ENCODE measurements around the gene CNIH1.

The CNIH1 gene

GRCh38 chr14:54440873-54441868, at the start of gene CNIH1:
CNIH1 (minus strand) TSS chr14:54441374; CDS start chr14:54441327, 47 bp downstream.
- Histone ChIP-seq H3K9ac (ENCODE audit: low read depth in 1 of 2, low read length in 2 of 2) (peak within 1 kb of the TSS; percentile 86 to 87), H3K4me1 (ENCODE audit: control insufficient read depth in 2 of 2, insufficient read depth in 2 of 2, low read length in 2 of 2) (peaks cover 10 to 15% of the 10 kb centered on the region in 2 donors)

GRCh38 chr14:54490445-54491175, 49.4 kb upstream of the CNIH1 start:
- Histone ChIP-seq H3K9ac (ENCODE audit: low read depth in 1 of 2, low read length in 2 of 2) (no peak overlapping the region), H3K36me3 (ENCODE audit: control insufficient read depth in 2 of 2, insufficient read depth in 2 of 2, low read length in 2 of 2) (peaks cover 0 to 2% of the 10 kb centered on the region in 2 donors), H3K4me3 (ENCODE audit: low read length in 2 of 2) (no peak overlapping the region), H3K4me1 (ENCODE audit: control insufficient read depth in 2 of 2, insufficient read depth in 2 of 2, low read length in 2 of 2) (peaks cover 7 to 16% of the 10 kb centered on the region in 2 donors), H3K27ac (ENCODE audit: low read depth in 2 of 2, low read length in 2 of 2) (no peak overlapping the region), H3K9me3 (ENCODE audit: control insufficient read depth in 2 of 2, low read length in 2 of 2) (no peaks in the 10 kb centered on the region), H3K27me3 (ENCODE audit: control insufficient read depth in 2 of 2, insufficient read depth in 2 of 2, low read length in 2 of 2) (no peaks in the 10 kb centered on the region)

More at GRCh38 chr14:54440873-54441868, at the start of gene CNIH1:
- Histone ChIP-seq H3K4me3 (ENCODE audit: low read length in 2 of 2) (peak within 1 kb of the TSS; percentile 74 to 91), H3K27me3 (ENCODE audit: control insufficient read depth in 2 of 2, insufficient read depth in 2 of 2, low read length in 2 of 2) (no peaks in the 10 kb centered on the region), H3K27ac (ENCODE audit: low read depth in 2 of 2, low read length in 2 of 2) (peak within 1 kb of the TSS; percentile 92 to 93), H3K9me3 (ENCODE audit: control insufficient read depth in 2 of 2, low read length in 2 of 2) (no peaks in the 10 kb centered on the region), H3K36me3 (ENCODE audit: control insufficient read depth in 2 of 2, insufficient read depth in 2 of 2, low read length in 2 of 2) (no peaks in the 10 kb centered on the region)

- Histone ChIP-seq H3K27me3 (ENCODE audit: control insufficient read depth in 2 of 2, insufficient read depth in 2 of 2, low read length in 2 of 2) (no peaks in the 10 kb centered on the region), H3K9ac (ENCODE audit: low read depth in 1 of 2, low read length in 2 of 2) (peak overlapping the region in 1 of 2 donors; percentile 84), H3K27ac (ENCODE audit: low read depth in 2 of 2, low read length in 2 of 2) (peak overlapping the region in 1 of 2 donors; percentile 83), H3K4me1 (ENCODE audit: control insufficient read depth in 2 of 2, insufficient read depth in 2 of 2, low read length in 2 of 2) (peaks cover 8 to 16% of the 10 kb centered on the region in 2 donors), H3K4me3 (ENCODE audit: low read length in 2 of 2) (peak overlapping the region; percentile 86 to 98), H3K9me3 (ENCODE audit: control insufficient read depth in 2 of 2, low read length in 2 of 2) (no peaks in the 10 kb centered on the region), H3K36me3 (ENCODE audit: control insufficient read depth in 2 of 2, insufficient read depth in 2 of 2, low read length in 2 of 2) (peaks cover 0 to 2% of the 10 kb centered on the region in 2 donors)
Observed at GRCh38 chr14:54489731-54490444, 48.7 kb upstream of the CNIH1 start.

GRCh38 chr14:54489318-54489683, 48.1 kb upstream of the CNIH1 start:
- peak overlapping the region; percentile 84 to 96 for H3K9ac ChIP-seq (ENCODE audit: low read depth in 1 of 2, low read length in 2 of 2)
- no peaks in the 10 kb centered on the region for H3K9me3 ChIP-seq (ENCODE audit: control insufficient read depth in 2 of 2, low read length in 2 of 2)
- no peaks in the 10 kb centered on the region for H3K27me3 ChIP-seq (ENCODE audit: control insufficient read depth in 2 of 2, insufficient read depth in 2 of 2, low read length in 2 of 2)
- H3K27ac ChIP-seq (ENCODE audit: low read depth in 2 of 2, low read length in 2 of 2) = peak overlapping the region; percentile 83 to 97
- peaks cover 8 to 22% of the 10 kb centered on the region in 2 donors for H3K4me1 ChIP-seq (ENCODE audit: control insufficient read depth in 2 of 2, insufficient read depth in 2 of 2, low read length in 2 of 2)
- peak overlapping the region; percentile 86 to 98 for H3K4me3 ChIP-seq (ENCODE audit: low read length in 2 of 2)
- H3K36me3 ChIP-seq (ENCODE audit: control insufficient read depth in 2 of 2, insufficient read depth in 2 of 2, low read length in 2 of 2) = peaks cover 0 to 2% of the 10 kb centered on the region in 2 donors

DNA sequence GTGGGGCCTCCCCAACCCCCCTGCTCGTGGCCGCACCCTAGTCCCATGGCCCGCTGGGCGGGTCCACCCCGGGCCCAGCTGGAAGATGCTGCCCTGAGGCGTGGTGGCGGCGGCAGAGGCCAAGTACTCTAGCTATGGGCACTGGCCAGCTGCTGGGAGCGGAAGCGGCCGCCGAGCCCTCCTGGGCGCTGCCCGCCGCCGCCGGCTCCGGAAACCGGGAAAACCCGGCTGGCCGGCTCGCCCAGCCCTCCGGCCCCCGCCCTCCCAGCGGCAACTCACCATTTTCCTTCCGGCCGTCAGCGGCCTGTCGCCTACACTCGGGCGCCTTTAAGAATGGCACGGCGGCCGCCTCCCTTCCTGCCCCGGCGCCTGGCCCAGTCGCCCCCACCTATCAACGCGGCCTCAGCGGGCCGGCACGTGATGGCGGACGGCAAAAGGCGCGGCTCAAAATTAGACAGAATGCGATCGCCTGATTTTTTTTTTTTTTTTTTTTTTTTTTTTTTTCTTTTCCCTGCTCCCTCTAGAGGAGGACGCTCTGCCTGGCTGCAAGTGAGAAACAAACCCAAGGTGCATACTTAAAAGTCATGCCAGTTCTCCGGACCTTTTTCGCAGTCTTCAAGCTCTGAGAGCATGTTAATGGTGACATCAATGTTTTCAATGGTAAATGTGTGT, 47.6 kb upstream of the CNIH1 start, which contains the start of gene GMFB:
Gene GMFB, minus strand, starts transcription at position 335 of the 672 bp plus-strand sequence. Its CDS starts 53 bp downstream, at position 282.
- peaks cover 0 to 2% of the 10 kb centered on the region in 2 donors for H3K36me3 ChIP-seq (ENCODE audit: control insufficient read depth in 2 of 2, insufficient read depth in 2 of 2, low read length in 2 of 2)
- peak within 1 kb of the TSS; percentile 96 to 97 for H3K27ac ChIP-seq (ENCODE audit: low read depth in 2 of 2, low read length in 2 of 2)
- H3K27me3 ChIP-seq (ENCODE audit: control insufficient read depth in 2 of 2, insufficient read depth in 2 of 2, low read length in 2 of 2) = no peaks in the 10 kb centered on the region
- peak within 1 kb of the TSS; percentile 96 for H3K9ac ChIP-seq (ENCODE audit: low read depth in 1 of 2, low read length in 2 of 2)
- peak within 1 kb of the TSS; percentile 94 to 98 for H3K4me3 ChIP-seq (ENCODE audit: low read length in 2 of 2)
- no peaks in the 10 kb centered on the region for H3K9me3 ChIP-seq (ENCODE audit: control insufficient read depth in 2 of 2, low read length in 2 of 2)
- H3K4me1 ChIP-seq (ENCODE audit: control insufficient read depth in 2 of 2, insufficient read depth in 2 of 2, low read length in 2 of 2) = peaks cover 8 to 22% of the 10 kb centered on the region in 2 donors

DNA sequence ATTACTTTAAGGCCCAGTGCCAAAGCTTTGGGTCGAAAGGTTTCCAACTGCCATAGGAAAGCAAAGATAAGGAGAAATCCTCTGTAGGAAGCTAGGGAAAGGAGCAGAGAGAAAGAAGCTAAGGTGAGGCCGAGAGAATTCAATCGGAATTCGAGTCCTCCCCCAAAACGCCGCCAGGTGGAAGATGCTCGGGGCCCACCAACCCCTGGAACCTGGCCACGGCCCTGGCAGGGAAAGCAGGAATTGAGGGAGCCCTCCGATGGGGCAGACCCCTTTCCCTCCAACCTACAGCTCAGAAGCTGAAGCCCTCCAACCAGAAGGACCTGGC, 47.1 kb upstream of the CNIH1 start:
- Histone ChIP-seq H3K4me3 (ENCODE audit: low read length in 2 of 2) (peak overlapping the region; percentile 94 to 98), H3K9ac (ENCODE audit: low read depth in 1 of 2, low read length in 2 of 2) (peak overlapping the region; percentile 96), H3K36me3 (ENCODE audit: control insufficient read depth in 2 of 2, insufficient read depth in 2 of 2, low read length in 2 of 2) (peaks cover 1 to 2% of the 10 kb centered on the region in 2 donors), H3K9me3 (ENCODE audit: control insufficient read depth in 2 of 2, low read length in 2 of 2) (no peaks in the 10 kb centered on the region), H3K27ac (ENCODE audit: low read depth in 2 of 2, low read length in 2 of 2) (peak overlapping the region; percentile 96 to 97), H3K27me3 (ENCODE audit: control insufficient read depth in 2 of 2, insufficient read depth in 2 of 2, low read length in 2 of 2) (no peaks in the 10 kb centered on the region), H3K4me1 (ENCODE audit: control insufficient read depth in 2 of 2, insufficient read depth in 2 of 2, low read length in 2 of 2) (peaks cover 8 to 27% of the 10 kb centered on the region in 2 donors)

DNA sequence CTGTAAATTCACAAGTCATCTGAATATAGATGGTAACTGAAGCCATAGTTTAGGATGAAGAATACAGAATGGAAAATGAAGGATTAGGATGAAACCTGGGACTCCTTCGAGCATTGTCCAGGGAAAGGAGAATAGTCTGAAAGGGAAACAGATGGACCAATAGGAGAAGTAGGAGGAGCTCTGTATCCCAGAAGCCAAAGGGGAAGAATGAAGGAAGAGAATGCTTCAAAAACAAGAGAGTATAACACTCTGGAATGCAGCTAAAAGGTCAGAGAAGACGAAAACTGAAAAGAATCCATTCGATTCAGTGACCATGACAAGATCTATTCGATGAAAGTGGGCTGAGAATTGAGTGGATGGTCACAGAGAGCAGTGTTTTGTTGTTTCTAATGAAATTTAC, 46.6 kb upstream of the CNIH1 start:
- H3K9ac ChIP-seq (ENCODE audit: low read depth in 1 of 2, low read length in 2 of 2) = peak overlapping the region; percentile 96
- H3K9me3 ChIP-seq (ENCODE audit: control insufficient read depth in 2 of 2, low read length in 2 of 2) = no peaks in the 10 kb centered on the region
- H3K4me1 ChIP-seq (ENCODE audit: control insufficient read depth in 2 of 2, insufficient read depth in 2 of 2, low read length in 2 of 2) = peaks cover 8 to 28% of the 10 kb centered on the region in 2 donors
- peak overlapping the region; percentile 94 to 98 for H3K4me3 ChIP-seq (ENCODE audit: low read length in 2 of 2)
- peaks cover 2 to 3% of the 10 kb centered on the region in 2 donors for H3K36me3 ChIP-seq (ENCODE audit: control insufficient read depth in 2 of 2, insufficient read depth in 2 of 2, low read length in 2 of 2)
- H3K27me3 ChIP-seq (ENCODE audit: control insufficient read depth in 2 of 2, insufficient read depth in 2 of 2, low read length in 2 of 2) = no peaks in the 10 kb centered on the region
- H3K27ac ChIP-seq (ENCODE audit: low read depth in 2 of 2, low read length in 2 of 2) = peak overlapping the region; percentile 96 to 97

DNA sequence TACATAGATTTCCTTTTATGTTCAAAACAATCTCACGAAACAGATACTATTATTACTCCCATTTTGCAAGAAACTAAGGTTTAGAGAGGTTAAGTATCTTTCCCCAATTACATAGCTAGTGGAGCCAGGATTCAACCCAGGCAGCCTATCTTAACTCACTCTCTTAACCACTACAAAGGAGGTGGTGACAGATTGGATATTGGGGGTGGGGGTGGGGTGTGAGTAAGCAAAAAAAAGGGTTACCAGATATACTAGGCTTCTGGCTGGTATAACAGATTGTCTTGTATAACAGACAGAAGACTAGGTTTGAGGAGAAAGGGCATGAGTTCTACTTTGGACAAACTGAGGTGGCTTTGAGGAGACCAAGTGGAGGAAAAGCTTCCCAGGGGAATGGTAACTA, 45.5 kb upstream of the CNIH1 start:
- Histone ChIP-seq H3K27me3 (ENCODE audit: control insufficient read depth in 2 of 2, insufficient read depth in 2 of 2, low read length in 2 of 2) (no peaks in the 10 kb centered on the region), H3K4me1 (ENCODE audit: control insufficient read depth in 2 of 2, insufficient read depth in 2 of 2, low read length in 2 of 2) (peaks cover 8 to 28% of the 10 kb centered on the region in 2 donors), H3K36me3 (ENCODE audit: control insufficient read depth in 2 of 2, insufficient read depth in 2 of 2, low read length in 2 of 2) (peaks cover 2 to 9% of the 10 kb centered on the region in 2 donors), H3K9ac (ENCODE audit: low read depth in 1 of 2, low read length in 2 of 2) (no peak overlapping the region), H3K9me3 (ENCODE audit: control insufficient read depth in 2 of 2, low read length in 2 of 2) (no peaks in the 10 kb centered on the region), H3K27ac (ENCODE audit: low read depth in 2 of 2, low read length in 2 of 2) (no peak overlapping the region), H3K4me3 (ENCODE audit: low read length in 2 of 2) (no peak overlapping the region)

GRCh38 chr14:54483846-54484245, 42.7 kb upstream of the CNIH1 start:
- no peak overlapping the region for H3K9ac ChIP-seq (ENCODE audit: low read depth in 1 of 2, low read length in 2 of 2)
- H3K9me3 ChIP-seq (ENCODE audit: control insufficient read depth in 2 of 2, low read length in 2 of 2) = no peaks in the 10 kb centered on the region
- H3K36me3 ChIP-seq (ENCODE audit: control insufficient read depth in 2 of 2, insufficient read depth in 2 of 2, low read length in 2 of 2) = peaks cover 8 to 20% of the 10 kb centered on the region in 2 donors
- no peak overlapping the region for H3K4me3 ChIP-seq (ENCODE audit: low read length in 2 of 2)
- H3K27me3 ChIP-seq (ENCODE audit: control insufficient read depth in 2 of 2, insufficient read depth in 2 of 2, low read length in 2 of 2) = no peaks in the 10 kb centered on the region
- peaks cover 2 to 23% of the 10 kb centered on the region in 2 donors for H3K4me1 ChIP-seq (ENCODE audit: control insufficient read depth in 2 of 2, insufficient read depth in 2 of 2, low read length in 2 of 2)
- no peak overlapping the region for H3K27ac ChIP-seq (ENCODE audit: low read depth in 2 of 2, low read length in 2 of 2)

Data from mucosa of rectum (tissue), 2 donors.